ENCODE data around the gene CCDC39. TPM values are rescaled to one million over a fixed set of nuclear protein-coding genes. Genes with fewer than 3 reads are reported as not detected.
"Not testable (repeated sequence)": the region's sequence is repeated elsewhere in the genome, so short reads cannot be mapped to it uniquely, and the experiment has no call there.

CCDC39 gene
- total RNA-seq, 1 donor from 2014 or later, result not detected

GRCh38 chr3:180631317-180631716, 48.0 kb downstream of the CCDC39 start:
- H3K4me1 Mint-ChIP-seq (ENCODE audit: unreplicated experiment), result no peaks in the 10 kb centered on the region
- no peaks in the 10 kb centered on the region for H3K36me3 Mint-ChIP-seq (ENCODE audit: unreplicated experiment)

GRCh38 chr3:180630371-180630770, 48.9 kb downstream of the CCDC39 start:
- H3K4me3 Mint-ChIP-seq (ENCODE audit: unreplicated experiment), result no peak overlapping the region

More at GRCh38 chr3:180631317-180631716, 48.0 kb downstream of the CCDC39 start:
- DNase-seq (ENCODE audit: extremely low spot score, unreplicated experiment), result no peak
- Mint-ChIP-seq H3K9me3 (ENCODE audit: unreplicated experiment) (no peaks in the 10 kb centered on the region), H3K4me3 (ENCODE audit: unreplicated experiment) (no peak overlapping the region), H3K27me3 (ENCODE audit: unreplicated experiment) (peaks cover 6% of the 10 kb centered on the region), H3K27ac (ENCODE audit: unreplicated experiment) (no peak overlapping the region)
- no peak for TF ChIP-seq CTCF (IDR thresholded peaks at IDR 0.05)

GRCh38 chr3:180626844-180627243, 52.4 kb downstream of the CCDC39 start:
- no peak overlapping the region for H3K27ac Mint-ChIP-seq (ENCODE audit: unreplicated experiment)
- no peaks in the 10 kb centered on the region for H3K9me3 Mint-ChIP-seq (ENCODE audit: unreplicated experiment)
- no peak overlapping the region for H3K4me3 Mint-ChIP-seq (ENCODE audit: unreplicated experiment)
- TF ChIP-seq CTCF (IDR thresholded peaks at IDR 0.05), result no peak
- DNase-seq (ENCODE audit: extremely low spot score, unreplicated experiment), result no peak
- peaks cover 7% of the 10 kb centered on the region for H3K36me3 Mint-ChIP-seq (ENCODE audit: unreplicated experiment)
- H3K27me3 Mint-ChIP-seq (ENCODE audit: unreplicated experiment), result no peaks in the 10 kb centered on the region
- H3K4me1 Mint-ChIP-seq (ENCODE audit: unreplicated experiment), result no peaks in the 10 kb centered on the region

More at GRCh38 chr3:180630371-180630770, 48.9 kb downstream of the CCDC39 start:
- no peak for TF ChIP-seq CTCF (IDR thresholded peaks at IDR 0.05)
- no peaks in the 10 kb centered on the region for H3K4me1 Mint-ChIP-seq (ENCODE audit: unreplicated experiment)
- DNase-seq (ENCODE audit: extremely low spot score, unreplicated experiment), result no peak
- no peak overlapping the region for H3K27ac Mint-ChIP-seq (ENCODE audit: unreplicated experiment)
- no peaks in the 10 kb centered on the region for H3K36me3 Mint-ChIP-seq (ENCODE audit: unreplicated experiment)
- no peaks in the 10 kb centered on the region for H3K9me3 Mint-ChIP-seq (ENCODE audit: unreplicated experiment)
- peaks cover 6% of the 10 kb centered on the region for H3K27me3 Mint-ChIP-seq (ENCODE audit: unreplicated experiment)

- Mint-ChIP-seq H3K4me1 (ENCODE audit: unreplicated experiment) (peaks cover 4% of the 10 kb centered on the region), H3K27me3 (ENCODE audit: unreplicated experiment) (no peaks in the 10 kb centered on the region), H3K36me3 (ENCODE audit: unreplicated experiment) (peaks cover 9% of the 10 kb centered on the region), H3K4me3 (ENCODE audit: unreplicated experiment) (no peak overlapping the region), H3K9me3 (ENCODE audit: unreplicated experiment) (no peaks in the 10 kb centered on the region), H3K27ac (ENCODE audit: unreplicated experiment) (no peak overlapping the region)
- no peak for TF ChIP-seq CTCF (IDR thresholded peaks at IDR 0.05)
- DNase-seq (ENCODE audit: extremely low spot score, unreplicated experiment), result no peak
Observed at GRCh38 chr3:180624714-180625113, 54.6 kb downstream of the CCDC39 start.

GRCh38 chr3:180619723-180620122, 59.6 kb downstream of the CCDC39 start:
- Mint-ChIP-seq H3K4me3 (ENCODE audit: unreplicated experiment) (no peak overlapping the region), H3K27me3 (ENCODE audit: unreplicated experiment) (no peaks in the 10 kb centered on the region), H3K9me3 (ENCODE audit: unreplicated experiment) (peaks cover 3% of the 10 kb centered on the region), H3K36me3 (ENCODE audit: unreplicated experiment) (peaks cover 12% of the 10 kb centered on the region), H3K4me1 (ENCODE audit: unreplicated experiment) (peaks cover 6% of the 10 kb centered on the region), H3K27ac (ENCODE audit: unreplicated experiment) (no peak overlapping the region)
- no peak for TF ChIP-seq CTCF (IDR thresholded peaks at IDR 0.05)
- DNase-seq (ENCODE audit: extremely low spot score, unreplicated experiment), result no peak

- H3K9me3 Mint-ChIP-seq (ENCODE audit: unreplicated experiment); H3K27me3 Mint-ChIP-seq (ENCODE audit: unreplicated experiment); H3K27ac Mint-ChIP-seq (ENCODE audit: unreplicated experiment); H3K36me3 Mint-ChIP-seq (ENCODE audit: unreplicated experiment); DNase-seq (ENCODE audit: extremely low spot score, unreplicated experiment); H3K4me3 Mint-ChIP-seq (ENCODE audit: unreplicated experiment); H3K4me1 Mint-ChIP-seq (ENCODE audit: unreplicated experiment): not testable (repeated sequence)
Observed at GRCh38 chr3:180618563-180618962, 60.7 kb downstream of the CCDC39 start.

All from osteocyte (in vitro differentiated cells).